Measurements from ENCODE around the gene ATP5F1E. TPM values are rescaled to one million over a fixed set of nuclear protein-coding genes. Genes with fewer than 3 reads are reported as not detected.

The ATP5F1E gene
- total RNA-seq, 1 experiment from 2014 or later, result 52.7 TPM

- H3K36me3 Mint-ChIP-seq (ENCODE audit: insufficient read depth in 1 of 3, low read depth in 3 of 3), result peaks cover 0 to 16% (median 14%) of the 10 kb centered on the region in 3 experiments; a peak in 4 of 7 replicates
- no peaks in the 10 kb centered on the region for H3K9me3 ChIP-seq (ENCODE audit: control insufficient read depth, low read depth, low read length)
- no peaks in the 10 kb centered on the region for H4K20me1 ChIP-seq (ENCODE audit: control insufficient read depth, insufficient read depth, insufficient read length)
- no peak overlapping the region for H4K91ac ChIP-seq (ENCODE audit: insufficient read length, low read depth, low read length)
- no peak overlapping the region for H3K4me3 Mint-ChIP-seq
- TF ChIP-seq, protein P1, sequence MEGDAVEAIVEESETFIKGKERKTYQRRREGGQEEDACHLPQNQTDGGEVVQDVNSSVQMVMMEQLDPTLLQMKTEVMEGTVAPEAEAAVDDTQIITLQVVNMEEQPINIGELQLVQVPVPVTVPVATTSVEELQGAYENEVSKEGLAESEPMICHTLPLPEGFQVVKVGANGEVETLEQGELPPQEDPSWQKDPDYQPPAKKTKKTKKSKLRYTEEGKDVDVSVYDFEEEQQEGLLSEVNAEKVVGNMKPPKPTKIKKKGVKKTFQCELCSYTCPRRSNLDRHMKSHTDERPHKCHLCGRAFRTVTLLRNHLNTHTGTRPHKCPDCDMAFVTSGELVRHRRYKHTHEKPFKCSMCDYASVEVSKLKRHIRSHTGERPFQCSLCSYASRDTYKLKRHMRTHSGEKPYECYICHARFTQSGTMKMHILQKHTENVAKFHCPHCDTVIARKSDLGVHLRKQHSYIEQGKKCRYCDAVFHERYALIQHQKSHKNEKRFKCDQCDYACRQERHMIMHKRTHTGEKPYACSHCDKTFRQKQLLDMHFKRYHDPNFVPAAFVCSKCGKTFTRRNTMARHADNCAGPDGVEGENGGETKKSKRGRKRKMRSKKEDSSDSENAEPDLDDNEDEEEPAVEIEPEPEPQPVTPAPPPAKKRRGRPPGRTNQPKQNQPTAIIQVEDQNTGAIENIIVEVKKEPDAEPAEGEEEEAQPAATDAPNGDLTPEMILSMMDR (conservative IDR thresholded peaks at IDR 0.05), result no peak
- no peak overlapping the region for H2BK20ac ChIP-seq (ENCODE audit: low read depth, low read length, poor library complexity, severe bottlenecking)
- no peak overlapping the region for H4K5ac ChIP-seq (ENCODE audit: insufficient read length, low read depth, low read length)
- no peak overlapping the region for H2BK120ac ChIP-seq (ENCODE audit: low read depth, low read length, poor library complexity, severe bottlenecking)
- no peaks in the 10 kb centered on the region for H3K79me1 ChIP-seq (ENCODE audit: insufficient read depth, low read depth, low read length, poor library complexity, severe bottlenecking)
- no peak overlapping the region for H3K27ac ChIP-seq (ENCODE audit: insufficient read length, low read depth, low read length)
- peaks cover 3% of the 10 kb centered on the region for H3K23me2 ChIP-seq (ENCODE audit: insufficient read length, low read depth, low read length, poor library complexity, severe bottlenecking)
- peaks cover 18% of the 10 kb centered on the region for H3K27me3 Mint-ChIP-seq (ENCODE audit: low read depth)
- DNase-seq, result no peak
- no peaks in the 10 kb centered on the region for H3K27me3 ChIP-seq (ENCODE audit: insufficient read depth, low read length)
- no peak overlapping the region for H2BK5ac ChIP-seq (ENCODE audit: insufficient read length, low read length)
- H3K4me1 ChIP-seq (ENCODE audit: insufficient read depth, low read length), result no peaks in the 10 kb centered on the region
- H3K9me3 Mint-ChIP-seq, result no peaks in the 10 kb centered on the region
- no peak overlapping the region for H3K9ac ChIP-seq (ENCODE audit: extremely low read depth, insufficient read length, low read length)
- H3K4me2 ChIP-seq (ENCODE audit: insufficient read depth, insufficient read length, low read length), result no peak overlapping the region
- H3K4me1 Mint-ChIP-seq, result peaks cover 13 to 14% of the 10 kb centered on the region in 2 experiments
- H3K4ac ChIP-seq (ENCODE audit: low read depth, low read length), result no peak overlapping the region
- no peak overlapping the region for H2BK15ac ChIP-seq (ENCODE audit: low read depth, low read length)
- no peaks in the 10 kb centered on the region for H3K79me2 ChIP-seq (ENCODE audit: insufficient read depth, low read length)
- H2AFZ ChIP-seq (ENCODE audit: low read length), result no peak overlapping the region
- H3K23ac ChIP-seq (ENCODE audit: insufficient read length, low read depth, low read length), result no peak overlapping the region
- H3K18ac ChIP-seq (ENCODE audit: insufficient read length, low read depth, low read length), result no peak overlapping the region
- no peak overlapping the region for H2AK5ac ChIP-seq (ENCODE audit: insufficient read length, low read length)
- H3T11ph ChIP-seq (ENCODE audit: low read length), result no peak overlapping the region
- WGBS (ENCODE audit: extremely low coverage, insufficient read length, low lambda C conversion rate), result no CpG with 5 or more reads among the region's 4 CpGs
- no peak overlapping the region for H3K14ac ChIP-seq (ENCODE audit: insufficient read depth, low read length)
- H3K56ac ChIP-seq (ENCODE audit: insufficient read length, low read depth, low read length), result no peak overlapping the region
- H4K8ac ChIP-seq (replicated peaks; ENCODE audit: insufficient read length, low read depth, low read length), result no peak overlapping the region
- no peak overlapping the region for H2BK12ac ChIP-seq (ENCODE audit: insufficient read length, low read depth, low read length)
- H3K27ac Mint-ChIP-seq, result no peak overlapping the region
These were observed 27.7 kb downstream of the ATP5F1E start for GRCh38 chr20:59004493-59004762.
